Stimulated activated CD4-positive, alpha-beta T cell treated with anti-CD3 and anti-CD28 coated beads, Interleukin-4, amount 100 ng/mL, for 48 hours (primary cell): Measurements from ENCODE around the gene PNMT.
A peak's percentile ranks its signal among the peaks of the same experiment; 100 is the strongest.

Experiments used
- DNase-seq, 2 donors: peaks; one replicate each; pipeline ENCODE4 v3.0.0-alpha.2; 2020; ENCODE audit warnings: low read depth in 2 of 2

Gene PNMT

DNA sequence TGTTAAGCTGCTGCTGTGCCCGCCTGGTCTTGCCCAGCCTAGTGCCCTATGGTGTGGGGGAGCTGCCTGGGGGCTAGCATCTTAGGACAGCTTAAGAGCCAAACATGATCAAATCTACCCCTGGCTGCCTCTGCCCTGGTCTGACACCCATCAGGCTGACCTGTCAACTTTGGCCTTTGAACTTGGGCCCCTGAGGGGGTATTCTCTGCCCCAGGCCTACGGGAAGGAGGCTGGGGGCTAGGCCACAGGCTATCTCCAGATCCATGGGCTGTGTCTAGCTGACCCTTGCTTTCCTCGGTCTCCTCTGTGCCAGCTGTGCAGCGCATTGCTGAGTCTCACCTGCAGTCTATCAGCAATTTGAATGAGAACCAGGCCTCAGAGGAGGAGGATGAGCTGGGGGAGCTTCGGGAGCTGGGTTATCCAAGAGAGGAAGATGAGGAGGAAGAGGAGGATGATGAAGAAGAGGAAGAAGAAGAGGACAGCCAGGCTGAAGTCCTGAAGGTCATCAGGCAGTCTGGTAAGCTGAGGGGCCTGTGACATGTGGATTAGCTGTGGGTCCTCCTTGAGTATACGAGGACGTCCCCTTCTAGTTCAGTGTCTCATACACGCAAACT is 34.6 kb upstream of the PNMT start:
- DNase-seq, result no peak

DNA sequence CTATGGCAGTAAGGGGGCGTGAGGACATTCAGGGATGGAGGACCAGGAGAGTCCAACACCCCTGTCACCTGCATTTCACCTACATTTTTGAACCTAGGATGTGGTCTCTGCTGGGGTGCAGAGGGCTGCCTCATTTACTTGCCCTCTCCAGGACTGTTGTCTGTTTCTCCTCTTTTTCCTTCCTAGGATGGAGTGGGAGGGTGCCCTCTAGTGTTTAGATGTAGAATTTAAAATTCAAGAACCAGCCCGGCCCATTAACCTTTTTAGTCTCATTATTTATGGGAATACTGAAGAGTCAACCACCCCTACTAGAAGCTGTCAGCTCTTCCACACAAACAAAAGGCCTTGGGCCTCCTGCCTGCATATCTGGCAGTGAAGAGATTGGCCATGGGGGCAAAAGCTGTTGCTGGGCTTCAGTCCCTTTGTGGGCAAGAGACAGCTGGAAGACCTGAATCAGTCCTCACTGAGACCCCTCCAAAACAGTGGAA is 33.8 kb upstream of the PNMT start:
- DNase-seq, result no peak

DNA sequence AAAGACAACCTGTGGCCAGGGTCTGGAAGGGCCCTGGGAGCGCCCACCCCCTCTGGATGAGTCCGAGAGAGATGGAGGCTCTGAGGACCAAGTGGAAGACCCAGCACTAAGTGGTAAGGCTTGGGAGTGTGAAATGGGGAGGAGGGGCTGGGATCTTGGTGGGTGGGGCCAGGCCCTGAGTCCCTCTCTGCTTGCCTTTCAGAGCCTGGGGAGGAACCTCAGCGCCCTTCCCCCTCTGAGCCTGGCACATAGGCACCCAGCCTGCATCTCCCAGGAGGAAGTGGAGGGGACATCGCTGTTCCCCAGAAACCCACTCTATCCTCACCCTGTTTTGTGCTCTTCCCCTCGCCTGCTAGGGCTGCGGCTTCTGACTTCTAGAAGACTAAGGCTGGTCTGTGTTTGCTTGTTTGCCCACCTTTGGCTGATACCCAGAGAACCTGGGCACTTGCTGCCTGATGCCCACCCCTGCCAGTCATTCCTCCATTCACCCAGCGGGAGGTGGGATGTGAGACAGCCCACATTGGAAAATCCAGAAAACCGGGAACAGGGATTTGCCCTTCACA is 32.6 kb upstream of the PNMT start:
- no peak for DNase-seq

DNA sequence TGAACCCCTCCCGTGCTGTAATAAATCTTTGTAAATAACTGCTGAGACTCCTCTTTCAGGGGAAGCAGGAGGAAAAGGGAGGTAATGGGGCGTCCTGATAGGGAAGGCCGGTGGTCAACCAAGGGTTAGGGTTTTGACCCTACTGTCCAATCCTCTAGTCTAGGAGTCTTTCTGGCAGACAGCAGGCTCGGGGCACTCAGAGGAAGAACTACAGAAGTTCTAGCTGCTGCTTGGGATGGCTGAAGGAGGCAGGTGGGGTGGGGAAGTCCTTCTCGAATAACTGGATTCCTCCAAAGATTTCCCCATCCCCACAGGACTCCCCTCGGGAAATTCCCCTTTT is 31.7 kb upstream of the PNMT start:
- DNase-seq, result no peak

DNA sequence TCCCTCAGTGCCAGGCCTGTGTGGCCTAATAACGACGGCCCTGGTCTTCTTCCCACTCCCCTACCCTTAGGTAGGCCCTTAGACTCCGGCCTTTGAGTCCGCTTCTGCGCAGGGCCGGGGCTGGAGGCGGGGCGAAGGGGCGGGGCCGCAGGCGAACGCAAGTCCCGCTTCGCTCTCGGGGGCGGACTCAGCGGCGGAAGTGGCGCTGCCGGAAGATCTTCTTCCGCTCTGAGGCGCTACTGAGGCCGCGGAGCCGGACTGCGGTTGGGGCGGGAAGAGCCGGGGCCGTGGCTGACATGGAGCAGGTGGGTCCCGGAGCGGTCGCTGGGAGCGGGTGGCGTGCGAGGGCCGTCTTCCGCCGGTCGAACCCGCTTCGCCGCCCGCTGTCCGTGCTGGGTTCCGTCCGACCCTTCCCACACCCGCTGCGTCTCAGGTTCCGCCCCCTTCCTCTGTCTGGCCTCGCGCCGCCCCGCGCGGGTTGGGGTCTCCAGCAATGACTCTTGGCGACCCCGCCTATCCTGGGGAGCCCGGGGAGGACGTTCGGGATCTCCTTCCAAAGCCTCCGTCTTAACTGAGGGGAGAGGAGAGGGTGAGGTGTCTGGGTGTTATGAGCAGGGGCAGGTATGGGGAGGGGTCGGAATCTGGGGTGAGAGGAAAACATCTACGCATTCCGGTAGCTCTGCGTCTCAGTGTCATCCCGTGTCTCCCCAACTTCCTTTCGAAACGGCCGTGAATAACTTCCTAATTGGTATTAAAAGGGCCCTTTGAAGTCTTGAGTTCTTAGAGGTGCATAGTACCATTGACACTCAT is 31.1 kb upstream of the PNMT start, which contains the start of gene STARD3:
STARD3 (plus strand) TSS at position 218 of the 810 bp plus-strand sequence. CDS start 16,388 bp downstream, outside the sequence.
- DNase-seq, result peak; percentile 88 to 91

DNA sequence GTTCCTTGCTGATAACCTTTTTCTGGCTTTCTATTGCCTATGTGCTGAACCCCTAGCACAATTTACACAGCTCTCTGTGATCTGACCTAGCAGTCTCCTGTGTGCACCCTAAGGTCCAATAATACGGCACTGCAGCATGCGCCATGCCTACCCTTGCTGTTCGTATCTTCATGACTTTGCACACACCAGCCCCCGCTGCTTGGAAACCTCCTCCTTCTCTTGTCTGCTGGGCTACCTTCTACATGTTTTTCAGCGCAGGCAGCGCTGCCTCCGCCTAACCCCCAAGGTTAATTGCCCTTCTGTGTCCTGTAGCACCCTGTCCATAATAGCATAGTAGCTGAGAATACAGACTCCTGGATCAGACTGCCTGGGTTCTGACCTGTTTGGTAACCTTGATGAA is 29.9 kb upstream of the PNMT start:
- no peak for DNase-seq

DNA sequence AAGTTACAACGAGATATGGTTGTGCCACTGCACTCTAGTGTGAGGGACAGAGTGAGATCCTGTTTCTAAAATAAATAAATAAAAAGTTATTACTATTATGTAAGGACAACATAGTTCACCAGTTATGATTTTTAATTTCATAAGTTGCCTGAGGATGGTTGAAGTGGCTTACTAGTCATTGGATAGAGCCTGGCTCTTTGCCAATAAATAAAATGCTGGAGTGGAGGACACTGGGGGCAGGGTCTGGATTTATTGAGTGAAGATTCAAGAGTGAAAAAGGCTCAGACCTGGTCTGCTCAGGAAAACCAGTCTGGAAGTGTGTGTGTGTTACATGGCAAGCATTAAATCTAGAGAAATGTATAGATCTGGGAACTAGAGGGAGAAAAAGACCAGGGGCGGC is 29.2 kb upstream of the PNMT start:
- DNase-seq, result no peak

DNA sequence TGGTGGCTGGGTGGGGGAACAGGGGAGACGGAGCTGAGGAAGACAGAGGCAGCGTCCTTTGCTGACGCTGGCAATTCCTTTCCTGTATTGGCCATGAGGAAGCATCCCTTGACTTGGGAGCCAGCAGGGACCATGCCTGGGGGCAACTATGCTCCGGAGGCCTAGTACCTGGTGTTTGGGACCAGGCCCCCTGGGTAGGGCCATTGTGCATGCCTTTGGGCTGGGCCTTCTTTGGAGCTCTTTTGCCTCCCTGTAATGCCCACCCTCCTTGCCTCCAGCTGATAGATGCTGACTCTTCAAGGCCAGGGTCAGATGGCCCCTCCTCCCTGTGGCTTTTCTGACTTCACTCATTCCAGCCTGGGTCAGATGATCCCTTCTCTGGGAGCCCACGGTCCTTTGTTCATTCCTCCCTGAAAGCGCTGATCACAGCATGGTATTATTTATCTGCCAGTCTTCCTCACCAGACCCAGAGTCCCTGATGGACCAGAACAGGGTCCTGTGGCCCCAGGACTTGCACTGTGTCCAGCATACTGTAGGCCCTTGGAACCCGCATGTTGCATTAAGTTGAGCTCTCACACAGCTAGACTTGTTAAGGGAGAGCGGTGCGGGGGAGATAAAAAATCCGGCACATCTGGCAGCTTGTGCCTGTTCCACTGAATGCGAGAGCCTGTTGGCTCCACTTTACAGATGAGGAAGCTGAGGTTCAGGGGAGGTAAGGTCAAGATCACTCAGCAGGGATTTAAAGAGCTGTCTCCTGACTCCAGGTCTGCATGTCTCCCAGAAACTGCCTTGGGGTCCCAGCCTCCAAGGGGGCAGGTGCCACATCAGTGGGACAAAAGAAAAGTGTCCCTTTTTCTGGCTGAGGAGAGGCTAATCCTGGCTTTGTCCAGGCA is 28.4 kb upstream of the PNMT start:
- DNase-seq, result no peak

DNA sequence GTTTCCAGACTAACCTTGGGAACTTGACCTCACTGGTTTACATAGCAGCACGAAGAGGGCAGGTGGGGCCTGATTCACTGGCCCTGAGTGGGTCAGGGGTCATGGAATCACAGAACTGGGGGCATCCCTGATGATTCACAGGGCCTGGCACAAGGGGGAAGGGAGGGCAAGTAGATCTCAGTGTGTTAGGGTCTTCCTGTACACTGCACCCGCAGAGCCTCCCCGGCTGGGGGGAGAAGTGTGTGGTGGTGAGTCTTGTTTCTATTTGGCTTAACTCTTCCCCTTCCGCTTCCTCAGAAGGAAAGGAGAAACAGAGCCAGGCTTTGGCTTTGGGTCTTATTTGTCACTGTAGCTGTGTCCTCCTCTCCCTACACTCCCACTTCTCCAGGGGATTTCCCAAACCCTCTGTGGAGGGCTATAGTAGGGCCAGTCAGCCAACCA is 27.6 kb upstream of the PNMT start:
- DNase-seq, result no peak

DNA sequence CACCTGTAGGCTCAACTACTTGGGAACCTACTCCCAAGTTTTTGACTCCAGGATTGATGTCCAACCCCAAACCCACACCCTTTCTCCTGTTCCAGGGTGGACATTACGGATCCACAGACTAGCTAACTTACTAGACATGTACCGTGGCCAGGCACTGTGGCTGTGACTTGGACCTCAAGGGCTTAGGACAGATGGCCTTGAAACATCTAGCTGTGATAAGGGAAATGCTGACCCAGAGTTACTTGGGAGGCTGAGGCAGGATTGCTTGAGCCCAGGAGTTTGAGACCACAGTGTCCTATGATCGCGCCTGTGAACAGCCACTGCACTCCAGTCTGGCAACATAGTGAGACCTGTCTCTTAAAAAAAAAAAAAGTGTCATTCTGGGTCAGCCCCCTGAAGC is 27.2 kb upstream of the PNMT start:
- DNase-seq, result no peak

DNA sequence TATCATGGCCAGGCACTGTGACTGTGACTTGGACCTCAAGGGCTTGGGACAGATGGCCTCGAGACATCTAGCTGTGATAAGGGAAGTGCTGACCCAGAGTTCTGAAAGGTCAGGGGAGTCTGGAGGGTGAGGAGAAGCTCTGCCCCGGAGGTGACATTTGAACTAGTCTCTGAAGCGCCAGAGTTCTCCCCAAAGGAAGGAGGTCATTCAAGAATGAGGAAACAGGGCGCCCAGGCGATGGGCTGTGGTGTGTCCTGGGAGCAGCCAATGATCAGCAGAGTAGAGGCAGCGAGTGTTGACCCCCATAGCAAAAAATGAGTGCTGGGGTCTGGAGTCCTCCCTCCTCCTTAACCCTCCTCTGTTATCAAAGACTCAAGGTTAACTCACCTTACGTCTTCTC is 26.4 kb upstream of the PNMT start:
- DNase-seq, result no peak

DNA sequence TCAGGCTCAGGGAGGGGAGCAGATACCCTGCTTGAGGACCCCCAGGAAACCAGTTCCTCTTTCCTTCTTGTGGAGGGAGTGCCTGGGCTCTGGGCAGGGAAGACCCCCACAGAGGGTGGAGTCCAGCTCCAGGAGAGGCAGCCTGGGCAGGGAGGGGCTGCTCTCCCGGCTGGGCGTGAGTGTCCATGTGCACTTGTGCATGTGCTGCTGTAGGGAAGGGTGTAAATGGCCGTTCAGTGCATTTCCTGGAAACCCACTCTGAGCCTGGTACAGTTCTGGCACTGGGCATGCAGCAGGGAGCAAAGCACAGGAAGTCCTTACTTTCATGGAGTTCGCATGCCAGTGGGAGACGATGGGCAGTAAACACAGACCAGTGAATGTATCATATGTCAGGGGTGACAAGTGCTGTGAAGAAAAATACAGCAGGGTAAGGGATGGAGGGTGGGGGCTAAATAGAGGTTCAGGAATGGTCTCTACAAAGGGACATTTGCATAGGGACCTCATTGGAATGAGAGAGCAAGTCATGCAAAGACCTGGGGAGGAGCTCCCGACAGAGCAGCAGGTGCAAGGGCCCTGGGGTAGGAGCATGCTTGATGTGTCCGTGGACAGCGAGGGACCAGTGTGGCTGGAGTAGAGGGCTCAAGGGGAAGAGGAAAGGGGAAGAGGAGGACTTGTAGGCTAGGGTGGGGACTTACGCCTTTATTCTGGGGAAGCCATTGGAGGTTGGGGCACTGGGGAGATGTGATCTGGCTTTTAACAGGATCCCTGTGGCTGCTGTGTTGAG is 25.8 kb upstream of the PNMT start:
- DNase-seq, result no peak

DNA sequence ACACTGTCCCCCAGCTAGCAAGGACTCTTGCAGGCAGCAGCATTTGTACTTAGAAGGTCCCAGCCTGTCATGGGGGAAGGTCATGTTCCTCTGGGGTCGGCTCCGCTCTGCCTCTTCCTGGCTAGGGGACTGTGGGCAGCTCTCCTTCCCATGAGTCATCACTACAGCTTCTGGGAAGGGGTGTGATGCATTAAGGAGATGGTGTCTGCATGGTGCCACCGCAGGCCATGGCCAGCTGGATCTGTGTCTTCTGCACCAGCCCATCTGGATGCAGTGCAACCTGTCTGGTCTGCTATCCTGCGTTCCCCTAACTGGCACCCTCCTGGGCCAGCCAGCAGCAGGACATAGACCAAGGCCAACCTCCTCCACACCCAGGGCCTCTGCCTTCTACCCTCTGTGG is 25.0 kb upstream of the PNMT start:
- no peak for DNase-seq

DNA sequence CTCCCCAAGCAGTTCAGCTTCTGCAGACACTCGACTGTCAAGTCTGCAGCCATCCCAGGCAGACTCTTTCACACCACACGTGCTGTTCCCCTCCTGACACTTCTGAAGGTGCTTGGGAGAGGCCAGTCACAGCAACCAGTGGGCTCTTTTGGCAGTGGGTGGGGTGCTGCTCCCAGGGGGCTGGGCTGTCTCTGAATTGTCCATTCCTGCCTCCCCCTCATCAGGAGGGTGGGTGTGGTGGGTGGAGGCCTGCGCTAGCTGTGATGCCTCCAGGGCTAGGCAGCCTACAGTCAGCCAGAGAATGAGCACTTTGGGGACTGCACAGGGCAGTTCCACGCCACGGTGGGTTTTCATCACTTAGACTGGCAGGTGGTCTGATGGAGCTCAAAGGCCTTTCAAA is 21.0 kb upstream of the PNMT start:
- DNase-seq, result no peak

DNA sequence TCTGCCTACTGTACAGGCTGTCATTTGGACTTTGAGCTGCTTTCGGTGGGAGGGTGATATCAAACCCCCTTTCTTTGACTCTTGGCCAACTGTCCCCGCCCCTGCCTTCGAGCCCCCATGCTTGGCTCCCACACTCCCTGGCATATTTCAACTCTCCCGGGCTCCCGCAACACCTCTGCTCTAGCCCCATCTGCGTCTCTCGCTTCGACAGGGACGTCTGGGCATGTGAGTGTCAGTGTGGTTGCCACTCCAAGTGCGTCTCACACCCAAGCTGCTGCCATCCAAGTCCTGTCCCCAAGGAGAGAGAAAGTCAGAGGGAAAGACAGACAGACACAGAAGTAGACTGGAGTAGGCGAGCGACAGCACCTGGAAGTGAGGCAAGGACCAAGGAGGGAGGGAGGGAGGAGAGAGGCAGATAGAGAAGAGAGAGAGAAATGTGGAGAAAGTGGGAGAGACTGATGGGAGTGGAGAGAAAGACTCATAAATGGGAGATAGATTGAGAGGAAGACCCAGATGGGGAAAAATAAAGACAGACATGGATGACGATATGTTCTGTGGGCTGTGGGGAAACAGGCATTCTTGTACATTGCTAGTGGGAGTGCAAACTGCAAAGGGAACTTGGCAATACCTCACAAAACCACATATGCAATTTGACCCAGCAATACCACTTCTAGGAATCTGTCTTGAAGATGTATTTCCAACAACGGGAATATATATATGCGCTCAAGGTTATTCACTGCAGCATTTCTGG is 19.5 kb upstream of the PNMT start:
- DNase-seq, result no peak

DNA sequence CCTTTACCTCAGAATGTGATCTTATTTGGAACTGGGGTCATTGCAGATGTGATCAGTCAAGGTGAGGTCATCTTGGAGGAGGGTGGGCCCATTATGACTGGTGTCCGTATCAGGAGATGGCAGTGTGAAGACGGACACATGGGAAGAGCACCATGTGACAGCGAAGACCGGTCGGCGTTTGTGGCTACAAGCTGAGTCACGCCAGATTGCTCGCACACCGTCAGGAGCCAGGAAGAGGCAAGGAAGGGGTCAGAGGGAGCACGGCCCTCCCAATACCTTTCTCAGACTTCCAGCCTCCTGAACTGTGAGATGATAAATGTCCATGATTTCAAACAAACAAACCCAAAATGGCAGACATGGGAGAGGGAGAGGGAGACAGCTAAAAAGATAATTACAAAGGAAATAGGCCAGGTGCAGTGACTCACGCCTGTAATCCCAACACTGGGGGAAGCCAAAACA is 18.1 kb upstream of the PNMT start:
- no peak for DNase-seq

DNA sequence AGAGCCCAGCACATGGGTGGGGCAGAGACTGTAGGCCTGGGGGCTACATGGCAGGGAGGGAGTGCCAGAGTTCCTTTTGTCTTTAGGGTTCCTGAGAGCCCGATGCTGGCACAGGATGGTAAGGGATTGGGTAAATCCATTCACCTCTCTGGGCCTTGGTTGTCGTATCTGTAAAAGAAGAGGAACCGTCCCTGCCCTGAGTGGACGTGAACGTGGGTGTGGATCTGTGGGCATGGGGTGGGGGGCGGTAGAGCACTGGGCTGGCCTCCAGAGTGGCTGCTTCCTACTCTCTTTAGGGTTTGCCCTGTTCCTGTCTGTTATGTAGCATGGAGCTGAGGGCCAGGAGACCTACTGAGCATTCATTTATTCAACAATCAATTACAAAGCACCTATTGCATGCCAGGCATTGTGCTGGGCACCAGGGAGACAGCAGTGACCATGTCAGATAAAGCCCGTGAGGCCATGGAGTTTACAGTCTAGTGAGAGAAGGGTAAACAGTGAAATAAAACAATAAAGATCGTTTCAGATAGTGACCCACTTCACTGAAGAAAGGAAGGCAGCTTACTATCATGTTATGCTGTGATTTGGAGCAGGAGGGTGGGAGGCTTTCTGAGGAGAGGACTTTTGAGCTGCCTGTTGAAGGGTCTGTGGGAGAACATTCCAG is 16.2 kb upstream of the PNMT start:
- no peak for DNase-seq

DNA sequence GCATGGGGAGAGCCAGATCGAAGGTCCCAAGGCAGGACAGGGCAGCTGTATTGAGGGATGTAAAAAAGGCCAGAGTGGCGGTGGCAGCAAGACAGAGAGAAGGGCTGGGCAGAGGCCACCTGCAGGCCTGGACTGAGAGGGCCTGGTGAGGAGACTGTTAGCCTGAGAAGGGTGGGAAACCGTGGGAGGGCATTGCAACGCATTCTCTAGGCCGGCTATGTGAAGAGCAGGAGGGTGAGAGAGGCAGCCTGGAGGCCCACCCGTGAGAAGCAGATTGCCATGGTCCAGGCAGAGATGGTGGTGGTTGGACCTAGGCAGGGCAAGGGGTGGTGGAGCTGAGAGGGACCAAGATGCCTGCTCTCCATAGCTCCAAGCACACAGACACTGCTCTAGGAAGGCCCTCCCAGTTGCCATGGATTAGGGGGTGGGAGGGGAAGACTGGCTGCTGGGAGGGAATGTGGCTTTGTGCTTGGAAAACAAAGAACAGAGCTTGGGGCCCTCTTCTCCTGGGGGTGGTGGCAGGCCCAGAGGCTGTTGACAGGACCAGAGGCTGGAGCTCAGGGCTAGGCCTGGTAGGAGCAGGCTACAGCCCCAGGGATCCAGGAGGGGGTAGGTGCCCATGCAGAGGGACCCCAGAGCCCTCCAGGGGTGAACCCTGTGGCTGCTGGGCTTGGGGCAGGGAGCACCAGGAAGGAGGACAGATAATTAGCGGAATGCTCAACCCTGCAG is 15.5 kb upstream of the PNMT start:
- DNase-seq, result no peak

DNA sequence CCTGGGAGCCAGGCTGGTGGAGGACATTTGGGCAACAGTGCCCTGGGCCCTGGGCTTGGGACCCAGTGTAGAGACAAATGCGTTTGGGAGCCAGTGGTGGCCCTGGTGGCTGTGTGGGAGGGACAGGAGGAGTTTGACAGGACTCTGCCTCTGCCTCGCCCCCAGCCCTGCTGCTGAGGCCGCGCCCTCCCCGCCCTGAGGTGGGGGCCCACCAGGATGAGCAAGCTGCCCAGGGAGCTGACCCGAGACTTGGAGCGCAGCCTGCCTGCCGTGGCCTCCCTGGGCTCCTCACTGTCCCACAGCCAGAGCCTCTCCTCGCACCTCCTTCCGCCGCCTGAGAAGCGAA is 15.0 kb upstream of the PNMT start:
- no peak for DNase-seq
